Suprapubic skin (tissue), 4 donors: ENCODE measurements around the gene APIP. TPM values are rescaled to one million over a fixed set of nuclear protein-coding genes. Genes with fewer than 3 reads are reported as not detected.

ENCODE experiments used
- DNase-seq, 2 donors: peaks; one replicate each; pipeline ENCODE4 v3.0.0-alpha.2; 2019; ENCODE audit warnings: low spot score in 2 of 2
- H3K27ac ChIP-seq: fragments of 200-600 bp; sonication (generic); one replicate; pipeline ENCODE4 v1.5.1; 2019
- H3K27me3 ChIP-seq: fragments of 200-600 bp; sonication (generic); one replicate; pipeline ENCODE4 v1.5.1; 2019
- H3K36me3 ChIP-seq: fragments of 200-600 bp; sonication (generic); one replicate; pipeline ENCODE4 v1.5.1; 2019
- H3K4me1 ChIP-seq: fragments of 200-600 bp; sonication (generic); one replicate; pipeline ENCODE4 v1.5.1; 2019
- H3K4me3 ChIP-seq: fragments of 200-600 bp; sonication (generic); one replicate; pipeline ENCODE4 v1.5.1; 2019; ENCODE audit warnings: mild to moderate bottlenecking
- H3K9me3 ChIP-seq: fragments of 200-600 bp; sonication (generic); one replicate; pipeline ENCODE4 v1.5.1; 2019
- EP300 ChIP-seq: sonication (generic); formaldehyde crosslinking; IDR thresholded peaks from one replicate; pipeline ENCODE4 v1.6.1; 2017; ENCODE audit warnings: antibody characterized with exemption
- POLR2A ChIP-seq, 2 donors: fragments of 450-650 bp; IDR thresholded peaks; one replicate each; pipeline ENCODE4 v1.6.1; 2017; ENCODE audit warnings: antibody characterized with exemption in 2 of 2, mild to moderate bottlenecking in 2 of 2, moderate library complexity in 2 of 2
- POLR2AphosphoS5 ChIP-seq, 3 donors: sonication (generic); formaldehyde crosslinking; IDR thresholded peaks; one replicate each; pipeline ENCODE4 v1.6.1; 2017; ENCODE audit warnings: antibody characterized with exemption in 3 of 3
- WGBS: methylation state at CpG from one replicate; pipeline ENCODE4 v1.1.5; 2018; 5-methylcytosine and 5-hydroxymethylcytosine counted together
- total RNA-seq, 4 donors: library from RNA; depleted of rRNA; stranded (reverse); fragments of >200 nt; gene quantifications; one replicate each; pipeline ENCODE4 v1.1.0, GENCODE V29; 2016
- TF ChIP-seq, protein P1 (sequence below), 2 donors: fragments of 200-600 bp in 1 of 2; fragments of 450-650 bp in 1 of 2; sonication (generic) in 1 of 2; IDR thresholded peaks; one replicate each; pipeline ENCODE4 v1.5.1; 2016 to 2019; ENCODE audit warnings: antibody characterized with exemption in 2 of 2, mild to moderate bottlenecking in 1 of 2, moderate library complexity in 1 of 2

APIP gene, protein sequence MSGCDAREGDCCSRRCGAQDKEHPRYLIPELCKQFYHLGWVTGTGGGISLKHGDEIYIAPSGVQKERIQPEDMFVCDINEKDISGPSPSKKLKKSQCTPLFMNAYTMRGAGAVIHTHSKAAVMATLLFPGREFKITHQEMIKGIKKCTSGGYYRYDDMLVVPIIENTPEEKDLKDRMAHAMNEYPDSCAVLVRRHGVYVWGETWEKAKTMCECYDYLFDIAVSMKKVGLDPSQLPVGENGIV
- 10 to 100 TPM; 12.3 to 21.5 (median 19.4) TPM for total RNA-seq

DNA sequence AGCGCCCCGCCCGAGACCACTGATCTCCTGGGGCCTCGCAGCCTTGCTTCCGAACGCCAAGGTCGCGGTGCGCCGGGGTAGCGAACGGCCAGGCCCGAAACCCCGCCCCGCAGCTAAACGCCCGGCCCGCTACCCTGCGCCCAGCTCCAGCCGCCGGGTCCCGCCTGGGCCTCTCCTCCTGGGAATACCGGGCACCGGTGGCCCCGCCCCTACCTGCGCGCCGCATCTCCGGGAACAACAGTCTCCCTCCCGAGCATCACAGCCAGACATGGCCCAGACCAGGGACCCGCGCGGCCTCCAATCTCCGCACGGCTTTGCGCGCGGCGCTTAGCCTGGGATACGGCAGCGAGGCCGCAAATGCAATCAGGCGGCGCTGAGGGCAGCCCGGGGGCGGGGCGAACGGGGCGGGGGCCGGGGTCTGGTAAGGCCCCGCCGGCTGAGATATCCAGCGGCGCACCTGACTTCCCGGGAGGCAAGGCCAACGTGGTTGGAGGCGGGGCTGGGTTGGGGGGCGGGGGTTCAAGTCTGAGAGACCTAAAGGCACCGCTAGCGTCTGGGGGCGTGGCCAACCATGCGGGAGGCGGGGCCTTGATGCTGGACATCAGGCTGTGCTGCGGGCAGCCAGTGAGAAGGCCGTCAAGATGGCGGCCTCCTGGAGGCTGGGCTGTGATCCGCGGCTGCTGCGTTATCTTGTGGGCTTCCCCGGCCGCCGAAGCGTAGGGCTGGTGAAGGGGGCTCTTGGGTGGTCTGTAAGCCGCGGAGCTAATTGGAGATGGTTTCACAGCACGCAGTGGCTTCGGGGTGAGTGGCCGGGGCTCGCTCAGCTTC is at the start of gene APIP, which contains the start of gene PDHX:
Gene APIP, minus strand, starts transcription at position 365 of the 828 bp plus-strand sequence. Its CDS starts 95 bp downstream, at position 270.
Gene PDHX, plus strand, starts transcription at position 604 of the 828 bp plus-strand sequence. Its CDS starts 38 bp downstream, at position 642.
- Histone ChIP-seq H3K27me3 (no peaks in the 10 kb centered on the region), H3K4me1 (peaks cover 28% of the 10 kb centered on the region), H3K36me3 (peaks cover 4% of the 10 kb centered on the region), H3K27ac (peak within 1 kb of the TSS; percentile 98), H3K4me3 (peak within 1 kb of the TSS; percentile 95), H3K9me3 (no peaks in the 10 kb centered on the region)
- TF ChIP-seq POLR2AphosphoS5 (IDR thresholded peaks at IDR 0.05) (peak; percentile 4 to 89 (median 40)), POLR2A (IDR thresholded peaks at IDR 0.05) (peak; percentile 68 to 93)
- TF ChIP-seq, protein P1, sequence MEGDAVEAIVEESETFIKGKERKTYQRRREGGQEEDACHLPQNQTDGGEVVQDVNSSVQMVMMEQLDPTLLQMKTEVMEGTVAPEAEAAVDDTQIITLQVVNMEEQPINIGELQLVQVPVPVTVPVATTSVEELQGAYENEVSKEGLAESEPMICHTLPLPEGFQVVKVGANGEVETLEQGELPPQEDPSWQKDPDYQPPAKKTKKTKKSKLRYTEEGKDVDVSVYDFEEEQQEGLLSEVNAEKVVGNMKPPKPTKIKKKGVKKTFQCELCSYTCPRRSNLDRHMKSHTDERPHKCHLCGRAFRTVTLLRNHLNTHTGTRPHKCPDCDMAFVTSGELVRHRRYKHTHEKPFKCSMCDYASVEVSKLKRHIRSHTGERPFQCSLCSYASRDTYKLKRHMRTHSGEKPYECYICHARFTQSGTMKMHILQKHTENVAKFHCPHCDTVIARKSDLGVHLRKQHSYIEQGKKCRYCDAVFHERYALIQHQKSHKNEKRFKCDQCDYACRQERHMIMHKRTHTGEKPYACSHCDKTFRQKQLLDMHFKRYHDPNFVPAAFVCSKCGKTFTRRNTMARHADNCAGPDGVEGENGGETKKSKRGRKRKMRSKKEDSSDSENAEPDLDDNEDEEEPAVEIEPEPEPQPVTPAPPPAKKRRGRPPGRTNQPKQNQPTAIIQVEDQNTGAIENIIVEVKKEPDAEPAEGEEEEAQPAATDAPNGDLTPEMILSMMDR (IDR thresholded peaks at IDR 0.05) = no peak
- WGBS = 0% methylated on average over 39 of the region's 79 CpGs
- DNase-seq = peak; percentile 99

DNA sequence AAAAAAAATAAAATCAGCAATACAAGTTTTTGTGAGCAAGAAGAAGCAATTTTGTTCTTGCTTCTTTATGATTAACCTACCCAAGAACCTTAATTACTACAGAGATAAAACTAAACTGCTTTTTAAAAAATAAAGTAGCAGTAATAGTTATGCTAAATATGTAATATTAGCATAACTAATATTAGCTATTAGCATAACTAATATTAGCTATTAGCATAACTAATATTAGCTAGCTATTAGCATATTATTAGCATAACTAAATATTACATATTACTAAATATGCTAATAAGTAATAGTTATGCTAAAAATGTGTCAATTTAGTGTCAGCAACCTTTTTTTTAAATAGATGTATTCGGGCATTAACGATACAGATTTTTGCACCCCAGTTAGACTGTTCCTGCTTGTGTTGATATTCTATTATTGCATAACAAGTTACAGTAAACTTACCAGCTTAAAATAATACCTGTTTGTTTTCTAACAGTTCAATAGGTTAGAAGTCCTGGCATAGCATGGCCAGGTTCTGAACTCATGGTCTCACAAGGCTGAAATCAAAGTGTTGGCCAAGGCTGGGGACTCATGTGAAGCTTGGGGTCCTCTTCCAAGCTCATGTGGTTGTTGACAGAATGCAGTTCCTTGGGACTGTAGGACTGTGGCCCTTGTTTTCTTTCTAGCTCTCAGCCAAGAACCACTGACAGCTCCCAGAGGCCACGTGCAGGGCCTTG is 48.6 kb upstream of the APIP start:
- WGBS = 78% methylated on average over 3 of the region's 3 CpGs
- no peak for DNase-seq
- no peak for TF ChIP-seq POLR2A (IDR thresholded peaks at IDR 0.05)
- no peak for TF ChIP-seq EP300
- TF ChIP-seq, protein P1 (IDR thresholded peaks at IDR 0.05) = no peak
- TF ChIP-seq POLR2AphosphoS5 (IDR thresholded peaks at IDR 0.05) = no peak
- Histone ChIP-seq H3K4me3 (no peak overlapping the region), H3K9me3 (no peaks in the 10 kb centered on the region), H3K4me1 (no peaks in the 10 kb centered on the region), H3K27me3 (no peaks in the 10 kb centered on the region), H3K27ac (no peak overlapping the region), H3K36me3 (peaks cover 23% of the 10 kb centered on the region)

DNA sequence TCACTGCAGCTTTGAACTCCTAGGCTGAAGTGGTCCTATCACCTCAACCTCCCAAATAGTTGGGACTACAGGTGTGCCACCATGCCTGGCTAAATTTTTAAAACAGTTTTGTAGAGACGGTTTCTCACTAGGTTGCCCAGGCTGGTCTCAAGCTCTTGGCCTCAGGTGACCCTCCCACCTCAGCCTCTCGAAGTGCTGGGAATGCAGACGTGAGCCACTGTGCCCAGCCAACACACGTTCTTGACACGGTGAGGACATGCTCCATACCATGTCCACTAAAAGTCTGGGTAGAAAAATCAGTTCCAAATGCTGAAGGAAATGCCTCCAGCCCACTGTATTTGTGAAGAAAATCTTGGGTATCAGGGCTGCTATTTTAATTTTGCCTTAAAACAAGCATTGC is 47.2 kb upstream of the APIP start:
- WGBS = 83% methylated on average over 5 of the region's 5 CpGs
- Histone ChIP-seq H3K4me3 (no peak overlapping the region), H3K27ac (no peak overlapping the region), H3K4me1 (no peaks in the 10 kb centered on the region), H3K27me3 (no peaks in the 10 kb centered on the region), H3K36me3 (peaks cover 23% of the 10 kb centered on the region), H3K9me3 (no peaks in the 10 kb centered on the region)
- no peak for DNase-seq
- TF ChIP-seq EP300 (no peak), POLR2A (IDR thresholded peaks at IDR 0.05) (no peak), POLR2AphosphoS5 (IDR thresholded peaks at IDR 0.05) (no peak)
- TF ChIP-seq, protein P1 (IDR thresholded peaks at IDR 0.05) = no peak

DNA sequence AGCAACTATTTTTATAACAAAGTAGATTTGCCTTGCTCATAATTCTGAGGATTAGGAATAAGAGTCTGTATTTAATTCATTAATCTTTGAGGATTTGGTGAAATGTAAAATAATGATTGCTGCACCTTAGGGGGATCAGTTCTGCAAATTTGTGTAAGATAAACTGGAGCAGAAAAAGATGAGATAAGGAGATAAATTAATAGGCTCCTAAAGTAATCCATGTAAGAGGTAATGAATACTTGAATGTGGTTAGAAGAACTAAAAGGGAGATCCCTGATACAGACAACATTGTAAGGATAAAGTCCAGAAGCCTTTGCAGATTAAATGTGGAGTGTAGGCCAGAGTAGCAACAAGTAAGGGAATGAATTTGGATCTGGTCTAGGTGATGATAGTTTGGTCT is 45.9 kb upstream of the APIP start:
- Histone ChIP-seq H3K27me3 (no peaks in the 10 kb centered on the region), H3K36me3 (peaks cover 14% of the 10 kb centered on the region), H3K4me3 (no peak overlapping the region), H3K27ac (no peak overlapping the region), H3K4me1 (no peaks in the 10 kb centered on the region), H3K9me3 (no peaks in the 10 kb centered on the region)
- TF ChIP-seq EP300 (no peak), POLR2AphosphoS5 (IDR thresholded peaks at IDR 0.05) (no peak), POLR2A (IDR thresholded peaks at IDR 0.05) (no peak)
- TF ChIP-seq, protein P1 (IDR thresholded peaks at IDR 0.05) = no peak
- DNase-seq = no peak
